GM19025 (cell line): Measurements from ENCODE around the gene CKS1B.
"Not testable (repeated sequence)": the region's sequence is repeated elsewhere in the genome, so short reads cannot be mapped to it uniquely, and the experiment has no call there.

Experiments
- ATAC-seq: cut with Tn5 transposase; IDR thresholded peaks from one replicate; pipeline ENCODE4 v1.9.1; 2021; ENCODE audit warnings: mild to moderate bottlenecking, low read depth, moderate library complexity; ENCODE audit not compliant: unreplicated experiment

The CKS1B gene

GRCh38 chr1:154982341-154982740, 7.9 kb downstream of the CKS1B start:
- no peak for ATAC-seq

GRCh38 chr1:154982897-154983648, 8.6 kb downstream of the CKS1B start, which contains the start of gene FLAD1:
TSS of gene FLAD1 (plus strand) at chr1:154983344. CDS start at chr1:154983695, 351 bp downstream.
- peak; percentile 99 for ATAC-seq

GRCh38 chr1:154983776-154984466, 9.4 kb downstream of the CKS1B start:
- no peak for ATAC-seq

GRCh38 chr1:154986736-154987135, 12.3 kb downstream of the CKS1B start:
- not testable (repeated sequence) for ATAC-seq

GRCh38 chr1:154987326-154987725, 12.8 kb downstream of the CKS1B start:
- ATAC-seq, result no peak

GRCh38 chr1:154988058-154988954, 13.8 kb downstream of the CKS1B start:
- no peak for ATAC-seq

- ATAC-seq, result no peak
Measured at GRCh38 chr1:154989195-154989860, 14.8 kb downstream of the CKS1B start.

- no peak for ATAC-seq
Measured at GRCh38 chr1:154990276-154990675, 15.8 kb downstream of the CKS1B start.

- ATAC-seq, result no peak
Measured at GRCh38 chr1:154992721-154993571, 18.5 kb downstream of the CKS1B start.

GRCh38 chr1:154993572-154994268, 19.2 kb downstream of the CKS1B start, which contains the start of gene LENEP:
TSS of gene LENEP (plus strand) at chr1:154993586. CDS start at chr1:154993608, 22 bp downstream.
- ATAC-seq, result no peak

GRCh38 chr1:154994269-154994587, 19.7 kb downstream of the CKS1B start:
- no peak for ATAC-seq

GRCh38 chr1:154994591-154994990, 20.1 kb downstream of the CKS1B start:
- no peak for ATAC-seq

- not testable (repeated sequence) for ATAC-seq
Measured at GRCh38 chr1:154995301-154995983, 21.0 kb downstream of the CKS1B start.

- ATAC-seq, result no peak
Measured at GRCh38 chr1:154996966-154997701, 22.7 kb downstream of the CKS1B start.

GRCh38 chr1:154998201-154998780, 23.8 kb downstream of the CKS1B start:
- ATAC-seq, result no peak

- no peak for ATAC-seq
Measured at GRCh38 chr1:154998818-154999570, 24.5 kb downstream of the CKS1B start.
